Spleen (tissue), 10 donors: ENCODE measurements around the gene PHOSPHO1. TPM values are rescaled to one million over a fixed set of nuclear protein-coding genes. Genes with fewer than 3 reads are reported as not detected.

Experiments
- polyA plus RNA-seq, 3 donors: library from polyadenylated mRNA; stranded (reverse); fragments of 200-250 nt; gene quantifications; one replicate each; pipeline ENCODE4 v1.2.1, GENCODE V29; 2013
- total RNA-seq, 7 donors: library from RNA; depleted of rRNA in 3 of 7; stranded (reverse); fragments of >200 nt in 3 of 7; fragmentation: NEBNext Ultra II Directional in 4 of 7; extraction: Animal tissue kit (Norgen Biotek cat#: 25700) in 4 of 7; gene quantifications; one replicate each; pipeline versions ENCODE4 v1.1.0 to v1.2.1, GENCODE V29; 2016 to 2021
- donor health status: healthy with polysubstance abuse.
- donor health status: DM: no; HTN: no; CAD: no; lungs with moderate emphysema.
- donor health status: DM: no; HTN: no; CAD: no.
- donor health status: Bipolar disorder and iron deficiency.
- donor health status: healthy.
- donor health status: DM: no; HTN: no; CAD: no.
- donor health status: DM: yes; HTN: yes; CAD: no.

Gene PHOSPHO1
- total and polyA plus RNA-seq, 10 donors: 0.80 to 12.2 (median 3.9) TPM

Other genes with a start within 250 kb of the PHOSPHO1 start
- gene IGF2BP1, start 233.4 kb downstream of the PHOSPHO1 start, total RNA-seq: not detected
- gene IGF2BP1, start 233.4 kb downstream of the PHOSPHO1 start, polyA plus RNA-seq: under 1 TPM in 1 of 3 donors, not detected in 2; 0.17 TPM
- under 1 TPM in 4 of 7 donors, not detected in 3; 0.10 to 0.21 (median 0.18) TPM for gene B4GALNT2, start 98.0 kb downstream of the PHOSPHO1 start, total RNA-seq
- not detected for gene B4GALNT2, start 98.0 kb downstream of the PHOSPHO1 start, polyA plus RNA-seq
- gene GNGT2, start 20.2 kb downstream of the PHOSPHO1 start, total RNA-seq: 10 to 100 TPM; 17.2 to 32.9 (median 21.9) TPM
- 10 to 100 TPM; 22.7 to 42.9 (median 34.1) TPM for gene GNGT2, start 20.2 kb downstream of the PHOSPHO1 start, polyA plus RNA-seq
- gene ABI3, start 20.1 kb downstream of the PHOSPHO1 start, total RNA-seq: 100 to 1,000 TPM in 2 of 7 donors, 10 to 100 TPM in 5; 74.0 to 121 (median 87.2) TPM
- 10 to 100 TPM; 51.3 to 94.7 (median 56.6) TPM for gene ABI3, start 20.1 kb downstream of the PHOSPHO1 start, polyA plus RNA-seq
- gene ZNF652, start 131.5 kb upstream of the PHOSPHO1 start, total RNA-seq: 10 to 100 TPM; 51.4 to 73.9 (median 57.5) TPM
- 10 to 100 TPM; 18.2 to 26.6 (median 23.3) TPM for gene ZNF652, start 131.5 kb upstream of the PHOSPHO1 start, polyA plus RNA-seq
- gene PHB1, start 184.1 kb upstream of the PHOSPHO1 start, total RNA-seq: 10 to 100 TPM; 49.4 to 84.1 (median 66.6) TPM
- 100 to 1,000 TPM in 1 of 3 donors, 10 to 100 TPM in 2; 60.3 to 109 (median 95.5) TPM for gene PHB1, start 184.1 kb upstream of the PHOSPHO1 start, polyA plus RNA-seq